Pancreas (tissue), 10 donors: ENCODE data around the gene NDUFS6. TPM values are rescaled to one million over a fixed set of nuclear protein-coding genes. Genes with fewer than 3 reads are reported as not detected.

Experiments
- ATAC-seq, 4 donors: fragments of 200-7000 bp; cut with Tn5 transposase; one replicate each; pipeline versions ENCODE4 v1.8.0 to v1.9.1; 2020; ENCODE audit warnings: mild to moderate bottlenecking in 4 of 4, moderate library complexity in 4 of 4
- DNase-seq, 6 donors: peaks; one replicate each; pipeline ENCODE4 v3.0.0-alpha.2; 2020
- FAIRE-seq: peaks from 2 replicates; lab custom pipeline; 2012; peaks lifted over from hg19 to GRCh38; lab: Jason Lieb, UNC
- H3K27ac ChIP-seq, 4 donors: fragments of 200-600 bp; sonication (generic); 1 replicate in 3 of 4; 2 replicates in 1 of 4; pipeline versions ENCODE4 v1.5.0 to v1.8.0; 2020
- H3K27me3 ChIP-seq, 4 donors: fragments of 200-600 bp; one replicate each; pipeline ENCODE4 v1.8.0; 2021
- H3K36me3 ChIP-seq, 3 donors: fragments of 200-600 bp; sonication (generic) in 1 of 3; one replicate each; pipeline versions ENCODE4 v1.5.0 to v1.8.0; 2020 to 2021
- H3K4me1 ChIP-seq, 3 donors: fragments of 200-600 bp; one replicate each; pipeline ENCODE4 v1.8.0; 2021
- H3K4me3 ChIP-seq, 4 donors: fragments of 200-600 bp; sonication (generic) in 2 of 4; one replicate each; pipeline versions ENCODE4 v1.5.0 to v1.8.0; 2020 to 2021
- H3K9me3 ChIP-seq, 4 donors: fragments of 200-600 bp; one replicate each; pipeline ENCODE4 v1.8.0; 2021
- CTCF ChIP-seq, 4 donors: fragments of 200-600 bp; sonication (generic) in 3 of 4; IDR thresholded peaks; one replicate each; pipeline versions ENCODE4 v1.5.0 to v1.8.0; 2021; ENCODE audit warnings: antibody characterized with exemption in 4 of 4
- WGBS, 2 donors: extraction: QIAGEN DNeasy Blood & Tissue Kit; methylation state at CpG; one replicate each; pipeline ENCODE4 v1.1.7; 2013; 5-methylcytosine and 5-hydroxymethylcytosine counted together
- intact Hi-C, 3 donors: fragments of 100-400 bp; cut with DNase I; formaldehyde crosslinking; loops; one replicate each; pipeline versions ENCODE4 v1.11.1 to v1.14.2; 2022
- polyA plus RNA-seq, 2 donors: library from polyadenylated mRNA; stranded (reverse); fragments of 200-250 nt; gene quantifications; one replicate each; pipeline ENCODE4 v1.2.3, GENCODE V29; 2013
- total RNA-seq, 6 donors: library from RNA; stranded (reverse); fragmentation: NEBNext Ultra II Directional in 4 of 6; extraction: Animal tissue kit (Norgen Biotek cat#: 25700) in 4 of 6; gene quantifications; one replicate each; pipeline versions ENCODE4 v1.2.1 to v1.2.4, GENCODE V29; 2021 to 2023
- donor health status: healthy with polysubstance abuse.
- donor health status: DM: no; HTN: no; CAD: no; lungs with moderate emphysema.
- donor health status: DM: no; HTN: no; CAD: no.
- donor health status: control.
- donor health status: control.
- donor health status: Bipolar disorder and iron deficiency.
- donor health status: DM: yes; HTN: yes; CAD: no.
- donor health status: DM: no; HTN: no; CAD: no.
- donor health status: DM: no; HTN: no; CAD: no.
- donor health status: DM: yes; HTN: yes; CAD: no.

The NDUFS6 gene
- total and polyA plus RNA-seq, 8 donors = 8.2 to 41.9 (median 14.2) TPM

DNA sequence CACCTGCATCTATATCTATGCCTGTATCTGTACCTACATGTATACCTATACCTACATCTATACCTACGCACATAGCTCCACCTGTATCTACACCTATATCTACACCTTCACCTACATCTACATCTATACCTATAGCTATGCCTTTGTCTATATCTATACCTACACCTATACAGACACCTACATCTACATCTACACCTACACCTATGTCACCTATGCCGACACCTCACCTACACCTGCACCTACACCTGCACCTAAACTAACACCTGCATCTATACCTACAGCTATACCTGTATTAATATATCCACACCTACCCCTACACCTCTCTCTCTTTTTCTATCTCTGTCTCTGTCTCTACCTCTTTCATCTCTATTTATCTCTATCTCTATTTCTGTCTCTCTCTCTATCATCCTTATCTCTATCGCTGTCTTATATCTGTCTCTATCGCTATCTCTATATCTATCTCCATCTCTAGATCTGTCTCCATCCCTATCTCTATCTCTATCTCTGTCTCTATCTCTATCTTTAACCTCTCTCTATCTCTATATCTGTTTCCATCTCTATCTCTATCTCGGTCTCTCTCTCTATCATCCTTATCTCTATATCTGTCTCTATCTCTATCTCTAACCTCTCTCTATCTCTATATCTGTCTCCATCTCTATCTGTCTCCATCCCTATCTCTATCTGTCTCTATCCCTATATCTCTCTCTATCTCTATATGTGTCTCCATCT, 43.7 kb downstream of the NDUFS6 start:
- ATAC-seq (no peak), FAIRE-seq (no peak), DNase-seq (no peak)
- no peaks in the 10 kb centered on the region for H3K9me3 ChIP-seq
- H3K4me3 ChIP-seq = no peak overlapping the region
- 92 to 94% methylated on average over 5 of the region's 5 CpGs for WGBS, 2 donors
- no peak overlapping the region for H3K27ac ChIP-seq
- H3K27me3 ChIP-seq = peaks cover 0 to 6% (median 0%) of the 10 kb centered on the region in 4 donors
- intact Hi-C loops = no loop called here
- TF ChIP-seq CTCF (IDR thresholded peaks at IDR 0.05) = no peak
- no peaks in the 10 kb centered on the region for H3K36me3 ChIP-seq
- no peaks in the 10 kb centered on the region for H3K4me1 ChIP-seq

DNA sequence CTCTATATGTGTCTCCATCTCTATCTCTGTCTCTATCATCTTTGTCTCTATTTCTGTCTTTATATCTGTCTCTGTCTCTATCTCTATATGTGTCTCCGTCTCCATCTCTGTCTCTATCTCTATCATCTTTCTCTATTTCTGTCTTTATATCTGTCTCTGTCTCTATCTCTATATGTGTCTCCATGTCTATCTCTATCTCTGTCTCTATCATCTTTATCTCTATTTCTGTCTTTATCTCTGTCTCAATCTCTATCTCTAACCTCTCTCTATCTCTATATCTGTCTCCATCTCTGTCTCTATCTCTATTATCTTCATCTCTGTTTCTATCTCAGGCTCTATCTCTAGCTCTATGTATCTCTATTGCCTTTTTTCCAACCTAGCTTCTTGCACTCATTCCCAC, 44.5 kb downstream of the NDUFS6 start:
- no peak for ATAC-seq
- TF ChIP-seq CTCF (IDR thresholded peaks at IDR 0.05) = no peak
- Histone ChIP-seq H3K27me3 (no peaks in the 10 kb centered on the region), H3K36me3 (no peaks in the 10 kb centered on the region), H3K9me3 (no peaks in the 10 kb centered on the region), H3K4me1 (no peaks in the 10 kb centered on the region), H3K27ac (no peak overlapping the region), H3K4me3 (no peak overlapping the region)
- no peak for DNase-seq
- WGBS, 2 donors = 86 to 97% methylated on average over 1 of the region's 1 CpG
- intact Hi-C loops = no loop called here
- no peak for FAIRE-seq

- WGBS, 2 donors = 67 to 73% methylated on average over 13 of the region's 13 CpGs
Observed at GRCh38 chr5:1846583-1846982, 45.4 kb downstream of the NDUFS6 start.

DNA sequence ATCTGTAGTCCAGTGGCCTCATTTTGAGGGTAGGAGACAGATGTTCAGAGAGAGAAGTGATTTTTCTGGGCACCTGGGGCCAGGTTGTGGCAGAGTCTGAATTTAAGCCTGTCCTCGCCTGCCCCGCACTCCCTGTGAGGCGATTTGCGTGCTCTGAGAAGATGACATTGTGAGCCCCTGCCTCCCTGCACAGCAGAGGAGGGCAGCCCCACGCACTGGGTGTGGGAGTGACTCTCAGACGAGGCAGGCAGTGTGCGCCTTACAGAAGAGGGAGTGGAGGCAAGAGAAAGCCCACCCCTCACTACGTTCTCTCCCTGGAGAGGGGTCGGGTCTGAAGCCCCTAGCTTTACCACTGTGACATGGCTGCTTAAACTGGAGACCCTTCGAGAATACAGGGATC, 45.8 kb downstream of the NDUFS6 start:
- no peak for DNase-seq
- no peak for TF ChIP-seq CTCF (IDR thresholded peaks at IDR 0.05)
- no peak overlapping the region for H3K4me3 ChIP-seq

More at GRCh38 chr5:1846583-1846982, 45.4 kb downstream of the NDUFS6 start:
- H3K36me3 ChIP-seq = no peaks in the 10 kb centered on the region
- H3K9me3 ChIP-seq = no peaks in the 10 kb centered on the region
- TF ChIP-seq CTCF (IDR thresholded peaks at IDR 0.05) = no peak
- no peak for ATAC-seq
- no peak for FAIRE-seq
- no peaks in the 10 kb centered on the region for H3K4me1 ChIP-seq
- no peak for DNase-seq
- H3K4me3 ChIP-seq = no peak overlapping the region
- no peaks in the 10 kb centered on the region for H3K27me3 ChIP-seq
- intact Hi-C loops = no loop called here
- H3K27ac ChIP-seq = no peak overlapping the region

DNA sequence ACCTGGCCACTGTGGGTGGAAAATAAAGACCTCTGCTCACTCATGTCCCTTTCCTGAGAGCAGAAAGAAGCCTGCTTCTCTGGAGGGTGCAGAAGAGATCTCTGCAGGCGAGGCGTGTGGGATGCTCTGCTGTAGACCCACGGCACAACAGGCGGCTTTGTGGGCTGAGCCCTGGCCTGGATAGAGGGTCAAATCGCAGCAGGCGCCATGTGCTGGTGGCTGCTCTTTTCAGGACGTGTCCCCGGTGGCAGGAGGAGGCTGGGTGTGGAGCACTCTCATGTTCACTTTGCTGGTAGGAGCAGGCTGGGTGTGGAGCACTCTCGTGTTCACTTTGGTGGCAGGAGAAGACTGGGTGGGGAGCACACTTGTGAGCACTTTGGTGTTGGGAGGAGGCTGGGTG, 46.4 kb downstream of the NDUFS6 start:
- no peak for TF ChIP-seq CTCF (IDR thresholded peaks at IDR 0.05)
- Histone ChIP-seq H3K4me3 (no peak overlapping the region), H3K36me3 (no peaks in the 10 kb centered on the region), H3K27me3 (no peaks in the 10 kb centered on the region), H3K4me1 (no peaks in the 10 kb centered on the region), H3K9me3 (no peaks in the 10 kb centered on the region), H3K27ac (no peak overlapping the region)
- intact Hi-C loops = no loop called here
- no peak for FAIRE-seq
- WGBS, 2 donors = 54 to 59% methylated on average over 9 of the region's 9 CpGs
- no peak for ATAC-seq
- peak in 1 of 6 donors; percentile 26 for DNase-seq

More for the DNA sequence above, 45.8 kb downstream of the NDUFS6 start:
- ATAC-seq = no peak
- FAIRE-seq = no peak
- 48 to 59% methylated on average over 10 of the region's 10 CpGs for WGBS, 2 donors
- H3K9me3 ChIP-seq = no peaks in the 10 kb centered on the region
- no peak overlapping the region for H3K27ac ChIP-seq
- no peaks in the 10 kb centered on the region for H3K27me3 ChIP-seq
- no peaks in the 10 kb centered on the region for H3K36me3 ChIP-seq
- H3K4me1 ChIP-seq = no peaks in the 10 kb centered on the region
- intact Hi-C loops = no loop called here
